Activated CD8-positive, alpha-beta memory T cell treated with anti-CD3 and anti-CD28 coated beads, Interleukin-2, amount 50 U/mL, for 24 hours (primary cell): ENCODE measurements around the gene SLC38A4.

ENCODE experiments used
- DNase-seq: peaks from one replicate; pipeline ENCODE4 v3.0.0-alpha.2; 2020; ENCODE audit errors: extremely low read depth

The SLC38A4 gene

DNA sequence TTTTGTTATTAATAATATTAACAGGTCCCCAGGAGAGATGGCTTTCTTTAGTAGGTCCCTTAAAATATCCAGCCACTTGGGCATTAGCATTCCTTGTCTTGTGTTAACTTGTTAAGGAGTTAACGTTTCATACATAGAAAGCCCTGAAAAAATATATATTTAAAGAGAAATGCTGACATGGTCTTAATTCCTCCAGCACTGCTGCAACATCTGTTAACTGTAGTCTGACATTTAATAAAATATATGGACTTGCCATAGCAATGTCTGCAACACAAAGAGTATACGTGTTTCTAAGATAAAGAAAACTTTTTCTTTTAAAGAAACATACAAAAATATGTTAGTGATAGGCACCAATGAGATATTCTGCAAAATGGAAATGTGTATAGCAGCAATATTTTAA lies 10.0 kb downstream of the SLC38A4 start:
- no peak for DNase-seq

DNA sequence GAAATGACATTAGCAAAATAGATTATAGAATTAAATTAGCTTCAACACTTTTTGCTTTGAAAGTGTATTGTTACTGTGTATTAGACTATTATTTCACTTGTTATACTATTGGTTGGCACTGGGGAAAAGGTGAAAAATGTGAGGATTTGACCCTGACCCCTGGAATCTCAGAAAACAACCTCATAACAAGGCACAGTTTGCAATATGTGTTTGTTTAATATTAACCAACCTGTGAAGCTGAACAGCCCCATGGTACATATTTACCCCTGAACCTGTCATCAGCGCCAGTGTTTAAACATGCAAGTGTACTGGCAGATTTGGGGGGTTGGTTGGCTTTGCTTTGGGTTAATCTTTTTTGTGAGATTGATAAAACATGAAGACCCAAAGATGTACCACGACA lies 11.7 kb downstream of the SLC38A4 start:
- no peak for DNase-seq

DNA sequence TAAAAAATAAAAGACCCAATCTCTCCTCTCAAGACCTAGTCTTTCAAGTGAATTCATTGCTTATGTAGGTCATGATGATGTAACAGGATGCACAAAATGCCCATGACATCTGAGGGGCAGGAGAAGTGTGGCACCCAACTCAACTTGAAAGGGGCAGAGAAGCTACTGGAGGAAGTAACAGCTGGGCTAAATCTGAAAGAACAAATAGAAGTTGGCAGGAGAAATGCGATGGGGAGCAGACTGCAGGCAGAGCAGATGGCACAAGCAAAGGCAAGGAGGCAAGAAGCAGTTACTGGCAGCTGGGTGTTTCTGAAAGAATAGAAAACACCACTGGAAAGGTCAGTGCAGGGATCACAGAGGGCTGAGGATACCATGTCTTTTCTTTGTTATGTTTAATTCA lies 14.6 kb downstream of the SLC38A4 start:
- no peak for DNase-seq

DNA sequence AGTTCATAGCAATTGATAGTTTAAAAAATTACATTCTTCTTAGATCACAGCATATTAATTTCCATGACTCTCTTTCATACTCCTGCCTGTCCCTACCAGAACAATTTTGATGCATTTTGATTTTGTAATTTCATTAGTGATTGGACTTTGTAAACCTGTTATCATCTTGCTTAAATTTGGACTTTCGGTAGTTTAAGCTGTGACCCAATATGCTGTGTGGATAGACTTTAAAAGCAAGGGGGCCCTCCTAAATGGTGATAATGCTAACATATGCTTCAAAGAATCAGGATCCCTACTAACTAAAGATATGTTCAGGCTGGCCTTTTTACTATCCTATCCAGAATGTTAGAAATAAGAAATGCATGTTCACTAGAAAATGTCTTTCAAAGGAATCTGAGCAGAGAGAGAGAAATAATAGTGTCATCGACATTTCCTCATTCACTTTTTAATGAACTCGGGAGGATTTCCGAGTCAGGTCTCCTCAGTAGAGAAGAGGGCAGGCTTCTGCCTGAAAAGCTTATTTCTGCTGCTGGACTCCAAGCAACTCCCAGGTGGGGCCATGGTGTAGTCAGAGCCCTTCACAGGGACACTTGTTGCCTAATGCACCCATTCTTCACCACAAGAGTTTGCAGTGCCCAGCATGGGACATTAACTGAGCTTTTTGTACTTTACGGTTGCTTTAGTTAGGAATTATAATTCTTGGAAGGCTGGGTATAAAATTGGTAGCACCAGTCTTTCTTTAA lies 16.7 kb downstream of the SLC38A4 start:
- DNase-seq: no peak

DNA sequence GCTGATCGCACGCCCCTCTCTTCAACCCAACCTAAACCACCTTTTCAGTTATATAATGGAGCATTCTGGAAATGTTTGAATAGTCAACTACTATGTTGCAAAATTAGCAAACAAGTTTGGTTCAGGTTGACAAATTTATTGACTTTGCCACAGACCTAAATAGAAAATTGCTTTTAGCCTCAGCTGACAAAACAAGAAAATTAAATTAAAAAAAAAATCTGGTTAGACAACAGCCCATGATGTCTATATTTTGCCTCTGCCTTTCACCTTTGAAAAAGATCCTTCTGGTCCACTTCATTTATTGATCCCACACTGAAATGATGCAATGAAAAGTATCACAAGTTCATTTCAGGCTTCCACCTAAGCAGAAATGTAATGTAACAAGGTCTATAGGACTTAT lies 17.5 kb downstream of the SLC38A4 start:
- DNase-seq: no peak

DNA sequence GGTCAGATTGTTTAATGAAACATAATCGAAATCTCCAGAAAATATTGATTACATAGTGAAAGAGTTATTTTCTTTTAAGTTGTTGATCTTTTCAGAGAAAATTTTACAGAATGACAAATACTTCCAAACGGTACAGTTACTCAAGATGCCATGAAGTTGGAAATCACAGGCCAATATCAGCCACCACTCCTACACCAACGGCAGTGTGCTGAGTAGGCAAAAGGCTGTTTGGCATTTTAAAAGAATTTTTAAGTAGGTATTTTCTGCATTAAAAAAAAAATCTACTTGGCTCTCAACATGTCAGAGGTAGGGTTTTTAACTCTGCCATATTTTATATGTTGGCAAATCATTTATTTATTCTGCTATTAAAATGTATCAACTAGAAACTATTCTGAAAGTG lies 21.7 kb downstream of the SLC38A4 start:
- no peak for DNase-seq

DNA sequence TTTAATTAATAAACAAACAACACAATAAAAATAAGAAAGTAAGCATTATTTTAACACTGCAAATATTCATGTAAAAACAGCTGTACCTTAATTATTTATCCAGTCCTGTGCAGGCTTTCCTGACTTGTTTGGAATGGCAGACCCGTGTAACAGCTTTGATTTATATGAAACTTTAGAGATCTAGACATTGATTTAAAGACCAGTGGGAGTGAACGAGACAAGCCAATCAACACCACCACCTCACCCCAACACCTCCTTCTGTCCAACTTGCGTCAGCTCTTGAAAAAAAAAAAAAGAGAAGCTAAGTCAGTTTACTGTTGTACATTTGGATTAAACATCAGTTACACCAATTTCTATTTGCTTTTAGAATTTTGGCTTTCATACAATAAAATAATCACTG lies 22.3 kb downstream of the SLC38A4 start:
- no peak for DNase-seq

DNA sequence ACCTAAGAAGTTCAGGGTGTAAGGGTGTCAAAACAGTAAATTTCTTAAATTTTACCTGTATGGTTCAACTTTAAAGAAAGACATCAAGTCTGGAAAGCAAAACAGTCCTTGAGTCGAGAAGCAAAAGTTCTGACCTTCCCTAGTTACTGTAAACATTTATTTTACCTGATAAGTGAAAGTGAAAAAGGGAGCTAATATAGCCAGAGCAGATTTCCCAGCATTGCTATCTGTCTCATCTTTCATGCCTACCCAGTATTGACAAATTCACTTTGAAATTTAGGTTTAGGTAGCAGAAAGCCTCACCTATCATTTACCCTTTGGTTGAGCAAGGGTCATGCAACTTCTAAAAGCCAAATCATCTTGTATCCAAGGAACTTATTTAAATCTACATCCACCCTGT lies 24.5 kb downstream of the SLC38A4 start:
- DNase-seq: no peak

DNA sequence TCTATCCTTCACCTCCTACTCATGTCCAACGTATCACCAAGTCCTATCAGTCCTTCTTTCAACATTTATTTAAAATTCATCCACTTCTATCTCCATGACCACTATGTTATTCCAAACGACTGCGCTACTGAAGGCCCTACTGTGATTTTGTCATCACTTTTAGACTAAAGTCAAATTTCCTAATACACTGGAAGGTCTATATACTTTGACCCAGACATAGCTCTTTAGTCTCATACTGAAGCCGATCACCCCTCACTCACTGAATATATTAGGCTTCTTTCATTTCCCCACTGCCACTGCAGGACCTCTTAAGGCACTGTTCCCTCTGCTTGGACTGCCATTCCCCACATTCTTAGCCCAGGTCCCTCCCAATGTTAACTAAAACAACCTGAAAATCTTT lies 25.6 kb downstream of the SLC38A4 start:
- DNase-seq: no peak

DNA sequence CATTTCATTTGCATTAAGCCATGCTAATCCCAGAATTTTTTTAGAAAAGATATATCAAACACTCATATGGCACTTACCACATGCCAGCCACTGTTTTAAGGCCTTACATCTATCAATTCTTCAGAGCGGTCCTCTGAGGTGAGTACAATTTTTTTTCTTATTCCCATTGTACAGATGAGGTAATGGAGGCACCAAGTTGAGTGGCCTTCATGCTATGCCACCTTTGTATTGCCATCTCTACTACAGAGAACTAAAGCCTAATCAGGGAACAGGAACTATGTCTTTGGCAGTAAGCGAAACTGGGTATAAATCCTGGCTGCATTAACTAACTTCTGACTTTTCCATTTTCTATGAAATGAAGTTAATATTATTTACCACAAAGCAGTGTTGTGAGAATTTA lies 27.1 kb downstream of the SLC38A4 start:
- no peak for DNase-seq

DNA sequence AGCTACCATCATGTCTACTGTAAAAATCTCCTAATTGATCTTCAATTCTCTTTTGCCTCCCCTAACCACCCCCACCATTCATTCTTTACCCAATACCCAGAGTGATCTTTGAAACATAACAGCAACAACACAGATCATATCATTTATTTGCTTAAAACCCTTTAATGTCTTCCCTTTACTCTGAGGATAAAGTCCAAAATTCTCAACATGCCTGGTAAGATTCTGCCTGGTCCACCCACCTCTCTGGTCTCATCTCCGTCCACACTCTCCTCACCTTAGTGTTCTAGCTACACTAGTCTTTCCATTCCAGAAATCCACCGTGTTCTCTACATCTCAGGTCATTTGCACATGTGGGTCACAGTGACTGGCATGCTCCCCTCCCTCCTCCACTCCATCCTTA lies 27.7 kb downstream of the SLC38A4 start:
- no peak for DNase-seq

DNA sequence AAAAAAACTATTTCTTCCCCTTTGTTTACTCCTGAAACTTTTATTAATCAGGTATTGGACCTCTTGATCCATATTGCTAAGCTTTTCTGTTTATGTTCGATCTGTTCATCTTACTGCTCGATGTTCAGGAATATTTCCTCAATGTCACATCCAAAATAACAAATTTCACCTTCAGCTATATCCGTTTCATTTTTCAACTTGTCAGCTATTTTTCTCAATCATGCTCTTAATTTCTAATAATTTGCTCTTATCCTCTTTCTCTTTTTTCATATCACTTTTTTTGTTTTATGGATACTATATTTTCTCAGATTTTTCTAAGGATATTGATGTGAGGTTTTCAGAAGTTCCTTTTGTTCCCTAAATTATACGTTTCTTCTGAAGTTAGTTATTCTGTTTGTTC lies 29.8 kb downstream of the SLC38A4 start:
- no peak for DNase-seq

DNA sequence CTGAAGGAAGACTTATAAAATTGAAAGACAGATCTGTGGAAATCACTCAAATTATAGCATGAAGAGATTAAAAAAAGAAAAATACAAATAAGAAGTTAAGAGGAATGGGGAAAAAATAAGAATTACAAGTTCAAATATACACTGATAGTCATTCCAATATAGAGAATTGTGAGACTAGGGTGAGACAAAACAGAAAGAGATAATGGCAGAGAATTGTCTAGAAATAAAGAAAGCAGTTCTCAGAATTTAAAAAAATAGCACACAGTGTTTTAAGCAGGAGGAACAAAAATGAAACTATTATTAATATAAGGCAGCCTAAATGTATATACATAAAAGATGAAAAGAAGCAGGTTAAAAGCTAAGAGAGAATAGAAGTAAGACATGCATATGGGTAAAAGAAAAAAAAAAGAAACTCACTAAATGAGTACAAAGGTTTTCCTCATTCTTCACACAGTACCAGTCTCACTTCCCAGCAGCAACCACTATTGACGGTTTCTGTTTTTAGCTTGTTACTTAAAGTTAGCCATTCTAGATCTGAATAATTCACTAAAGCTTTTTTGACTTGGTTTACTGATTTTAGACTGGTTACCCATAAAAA lies 31.1 kb downstream of the SLC38A4 start:
- DNase-seq: no peak

DNA sequence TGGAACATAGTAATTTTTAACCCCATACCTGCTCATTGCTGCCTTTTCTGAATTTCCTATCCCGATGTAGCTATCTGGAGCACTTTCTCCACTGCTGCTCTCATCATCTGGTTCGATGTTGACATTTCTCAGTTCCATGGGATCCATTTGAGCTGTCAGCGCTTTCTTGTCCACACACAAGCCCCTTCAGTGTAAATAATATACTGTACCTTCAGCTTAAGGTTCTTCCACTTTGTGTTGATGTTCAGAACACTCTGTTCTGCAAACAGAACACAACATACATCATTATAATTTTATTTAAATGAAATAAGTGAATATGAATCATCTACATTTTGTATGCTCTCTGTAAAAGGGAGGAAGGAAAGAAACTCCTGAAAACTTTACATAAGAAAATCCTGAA lies 32.9 kb downstream of the SLC38A4 start:
- no peak for DNase-seq

DNA sequence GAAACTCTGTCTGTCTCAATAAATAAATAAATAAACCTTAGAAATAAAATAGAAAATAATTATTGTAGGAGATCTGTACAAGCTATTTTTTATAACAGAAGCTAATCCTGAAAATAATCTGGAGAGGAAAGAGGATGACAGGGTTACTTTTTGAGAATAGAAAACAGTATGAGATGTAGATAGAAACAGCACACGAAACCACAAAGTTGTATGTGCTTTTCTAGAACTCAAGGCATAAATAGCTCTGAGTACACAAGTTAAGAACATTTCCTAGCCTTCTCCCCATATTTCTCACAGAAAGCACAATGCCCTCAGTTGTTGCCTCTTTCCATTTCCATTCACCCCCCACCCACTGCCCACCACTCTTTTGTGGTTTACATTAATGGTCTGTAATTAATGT lies 35.7 kb downstream of the SLC38A4 start:
- DNase-seq: no peak

DNA sequence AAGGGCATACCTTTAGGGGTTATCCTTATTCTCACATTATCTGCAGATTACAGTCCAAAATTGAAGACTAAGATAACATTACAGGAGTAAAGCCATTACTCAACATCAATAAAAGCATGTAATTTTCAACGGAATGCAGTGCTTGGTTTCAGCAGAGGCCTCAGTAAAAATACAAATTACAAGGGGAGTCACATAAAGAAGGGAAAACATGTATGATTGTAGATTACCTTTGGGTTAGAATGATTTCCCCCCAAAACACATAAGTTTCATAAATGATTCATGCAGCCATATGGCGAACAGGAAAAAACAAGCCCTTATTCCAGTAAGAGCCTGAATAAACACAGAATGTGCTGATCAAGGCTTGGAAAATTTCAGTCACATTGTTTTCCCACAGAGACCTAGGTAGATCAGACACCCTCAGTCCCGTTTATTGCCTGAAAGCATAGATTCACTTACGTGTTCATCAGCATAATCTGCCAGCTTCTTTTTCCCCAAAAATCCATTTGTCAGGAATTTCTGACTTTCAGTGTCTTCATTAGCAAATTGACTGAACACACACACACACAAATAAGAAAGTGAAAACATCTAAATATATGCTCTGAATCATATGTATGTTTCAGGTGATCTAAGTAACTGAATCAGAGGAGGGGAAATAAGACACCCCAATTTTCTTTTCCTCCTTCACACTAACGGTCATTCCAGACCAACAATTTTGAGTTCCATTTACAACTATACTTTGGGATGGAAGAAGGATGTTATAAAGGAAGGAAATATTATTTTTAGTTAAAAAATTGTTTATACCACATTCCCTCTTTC lies 37.5 kb downstream of the SLC38A4 start:
- no peak for DNase-seq

DNA sequence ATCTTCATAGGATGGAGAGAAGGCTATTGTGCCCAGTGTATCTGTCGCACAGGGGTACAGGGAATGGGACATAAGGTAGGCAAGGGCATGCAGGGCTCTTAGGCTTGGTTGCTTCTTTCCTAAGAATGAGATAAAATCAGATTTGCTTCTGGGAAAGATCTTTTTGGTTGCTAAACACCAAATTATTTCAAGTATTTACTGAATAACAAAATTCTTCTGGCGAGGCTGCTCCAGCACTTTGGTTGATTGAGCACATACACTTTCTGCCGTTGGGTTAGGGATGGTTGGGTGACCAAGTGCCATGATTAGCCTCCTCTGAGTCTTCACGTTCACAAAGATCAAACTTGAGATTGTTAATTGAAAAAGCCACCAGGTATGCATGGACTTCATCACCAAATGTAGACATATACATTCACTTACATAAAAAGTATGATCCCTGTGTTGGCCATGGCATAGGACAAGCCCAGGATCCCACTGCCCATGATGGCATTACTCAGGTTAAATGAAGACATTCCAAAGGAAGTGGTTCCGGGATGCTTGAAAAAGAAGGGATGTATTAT lies 38.2 kb downstream of the SLC38A4 start:
- no peak for DNase-seq

DNA sequence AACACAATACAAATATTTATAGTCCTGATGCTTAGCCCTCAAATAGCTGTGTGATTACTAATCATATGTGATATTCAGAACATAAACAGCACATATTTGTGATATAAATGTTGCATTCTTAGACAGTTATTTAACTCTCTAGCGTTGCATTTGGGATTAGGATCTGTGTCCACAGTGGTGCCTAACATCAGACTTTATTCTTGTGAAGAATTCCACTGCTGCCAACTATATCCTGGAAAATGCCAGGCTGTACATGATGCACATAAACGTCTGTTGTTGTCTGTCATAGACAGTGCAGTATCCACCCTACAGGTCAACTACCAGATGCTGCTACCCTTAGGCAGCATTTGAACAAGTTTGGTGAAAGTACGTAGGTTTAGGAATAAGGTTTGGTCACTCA lies 39.0 kb downstream of the SLC38A4 start:
- DNase-seq: no peak

DNA sequence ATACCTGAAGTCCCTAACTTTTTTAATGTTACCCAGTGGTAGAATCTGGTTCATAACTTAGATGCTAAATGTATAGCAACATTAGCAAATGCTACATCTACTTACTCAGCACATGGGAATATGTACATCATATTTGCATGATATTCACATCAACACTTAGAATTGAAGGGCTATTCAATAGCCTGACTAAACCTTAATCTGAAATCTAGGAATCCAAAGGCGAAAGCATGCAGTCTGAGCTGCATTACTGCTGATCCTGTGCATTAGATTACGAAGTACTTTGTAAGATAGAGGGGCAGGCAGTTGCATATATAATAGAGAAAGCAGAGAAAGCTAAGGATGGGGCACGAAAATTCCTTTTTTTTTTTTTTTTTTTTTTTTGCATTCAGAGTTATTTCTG lies 40.4 kb downstream of the SLC38A4 start:
- DNase-seq: no peak

DNA sequence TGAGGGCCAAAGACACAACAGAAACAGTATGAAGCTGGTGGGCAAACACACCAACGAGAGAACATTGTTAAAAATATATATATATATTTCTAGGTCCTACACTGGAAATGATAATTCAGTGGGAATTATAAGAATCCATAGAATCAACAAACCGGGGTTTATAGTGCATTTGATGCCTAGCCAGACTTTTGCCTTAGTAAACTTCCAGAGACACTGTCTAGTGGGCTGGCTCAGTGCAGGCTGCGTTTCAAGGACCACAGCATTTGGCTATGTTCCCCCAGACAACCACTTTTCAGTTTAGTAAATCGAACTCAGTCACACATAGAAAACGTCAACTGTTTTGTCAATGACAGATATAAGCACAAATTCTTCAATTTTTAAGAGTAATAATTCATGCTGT lies 41.9 kb downstream of the SLC38A4 start:
- no peak for DNase-seq

DNA sequence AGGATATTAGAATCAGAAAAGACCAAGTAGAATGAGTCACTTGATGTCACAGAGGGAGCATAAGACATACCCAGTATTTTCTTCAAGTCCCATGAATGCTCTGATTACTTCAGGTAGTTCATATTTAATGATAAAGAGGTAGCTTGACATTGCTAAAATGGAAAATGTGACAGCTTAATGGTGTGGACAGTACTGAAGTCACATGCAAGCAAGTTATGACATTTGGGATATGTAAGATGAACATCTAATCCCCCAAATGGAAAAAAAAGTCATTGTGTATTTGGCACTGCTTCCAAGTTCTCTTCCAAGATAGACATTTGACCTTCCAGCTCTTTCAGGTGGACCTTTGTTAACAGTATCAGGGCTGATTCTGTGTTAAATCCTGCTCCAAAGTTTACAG lies 45.9 kb downstream of the SLC38A4 start:
- DNase-seq: no peak

DNA sequence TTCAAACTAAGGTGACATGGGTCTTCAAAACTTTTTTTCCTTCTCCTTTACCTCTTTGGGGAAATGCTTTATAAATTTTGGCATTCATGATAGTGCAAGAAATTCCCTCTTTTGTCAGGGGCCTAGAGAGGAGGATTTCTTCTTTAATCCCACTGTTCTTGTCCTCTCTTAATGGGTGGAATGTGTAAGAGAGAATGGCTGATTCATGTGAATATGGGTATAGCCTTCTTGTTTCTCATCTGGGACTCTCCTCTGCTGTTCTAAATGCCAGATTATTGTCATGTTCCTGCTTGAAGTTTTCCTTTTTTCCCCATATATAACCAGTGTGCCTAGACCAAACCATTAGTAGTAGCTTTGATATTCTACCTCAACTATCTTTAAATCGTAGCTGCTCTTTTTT lies 46.7 kb downstream of the SLC38A4 start:
- DNase-seq: no peak

DNA sequence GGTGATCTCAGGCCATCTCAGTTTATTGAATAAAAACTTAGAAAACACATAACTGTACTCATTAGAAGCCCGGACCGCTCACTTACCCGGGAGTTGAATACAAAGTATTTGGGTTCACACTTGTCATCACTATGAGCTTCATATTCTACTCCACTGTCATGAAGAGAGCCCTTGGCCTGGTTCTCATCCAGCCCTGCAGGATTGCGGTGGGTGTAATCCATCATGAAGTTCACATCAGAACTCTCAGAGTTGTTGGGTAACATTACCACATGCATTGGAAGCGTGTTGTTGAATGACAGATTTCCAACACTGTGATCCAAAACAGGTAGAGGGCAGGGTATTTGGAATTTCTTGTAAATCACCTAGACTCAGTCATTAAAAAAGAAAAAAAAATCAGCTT lies 47.4 kb downstream of the SLC38A4 start:
- no peak for DNase-seq
